Lung (tissue), 12 donors: ENCODE results near the gene ETHE1. TPM values are rescaled to one million over a fixed set of nuclear protein-coding genes. Genes with fewer than 3 reads are reported as not detected.

Experiments used
- ATAC-seq: fragments of 200-7000 bp; cut with Tn5 transposase; one replicate; pipeline ENCODE4 v1.9.1; 2020; ENCODE audit warnings: moderate number of reproducible peaks; ENCODE audit not compliant: insufficient read depth, low FRiP score
- DNase-seq, 3 donors: peaks; one replicate each; pipeline ENCODE4 v3.0.0-alpha.2; 2013 to 2017
- H3K27ac ChIP-seq, 2 donors: one replicate each; pipeline ENCODE4 v1.5.1; 2013; ENCODE audit warnings: mild to moderate bottlenecking in 2 of 2, moderate library complexity in 2 of 2, control low read depth in 1 of 2, inconsistent platforms in 1 of 2, low read depth in 1 of 2, low read length in 1 of 2
- H3K27me3 ChIP-seq, 3 donors: one replicate each; pipeline ENCODE4 v1.5.1; 2013; ENCODE audit warnings: low read length in 2 of 3; ENCODE audit not compliant: control insufficient read depth in 3 of 3, insufficient read depth in 3 of 3
- H3K36me3 ChIP-seq, 4 donors: one replicate each; pipeline ENCODE4 v1.5.1; 2013; ENCODE audit warnings: low read length in 4 of 4, mild to moderate bottlenecking in 1 of 4, moderate library complexity in 1 of 4; ENCODE audit not compliant: control insufficient read depth in 4 of 4, insufficient read depth in 4 of 4
- H3K4me1 ChIP-seq, 5 donors: one replicate each; pipeline ENCODE4 v1.5.1; 2013; ENCODE audit warnings: low read length in 5 of 5, mild to moderate bottlenecking in 2 of 5, moderate library complexity in 1 of 5; ENCODE audit not compliant: control insufficient read depth in 5 of 5, insufficient read depth in 5 of 5
- H3K4me3 ChIP-seq: one replicate; pipeline ENCODE4 v1.5.1; 2013; ENCODE audit warnings: mild to moderate bottlenecking, control low read depth, moderate library complexity
- H3K9ac ChIP-seq, 2 donors: one replicate each; pipeline ENCODE4 v1.5.1; 2013; ENCODE audit warnings: low read length in 2 of 2, control low read depth in 1 of 2; ENCODE audit not compliant: insufficient read depth in 1 of 2
- H3K9me3 ChIP-seq, 4 donors: one replicate each; pipeline ENCODE4 v1.5.1; 2013; ENCODE audit warnings: low read length in 3 of 4, mild to moderate bottlenecking in 1 of 4, moderate library complexity in 1 of 4; ENCODE audit not compliant: control insufficient read depth in 4 of 4, insufficient read depth in 3 of 4
- CTCF ChIP-seq: IDR thresholded peaks from 2 replicates; pipeline ENCODE4 v1.5.1; 2012; ENCODE audit warnings: mild to moderate bottlenecking; ENCODE audit errors: control extremely low read depth, extremely low read depth
- WGBS, 2 donors: extraction: QIAGEN DNeasy Blood & Tissue Kit; methylation state at CpG; one replicate each; pipeline ENCODE4 v1.1.7; 2013; 5-methylcytosine and 5-hydroxymethylcytosine counted together
- polyA plus RNA-seq, 2 donors: library from polyadenylated mRNA; stranded (reverse); fragments of 200-250 nt; gene quantifications; one replicate each; pipeline ENCODE4 v1.2.1, GENCODE V29; 2013
- total RNA-seq, 2 donors: library from RNA; depleted of rRNA in 1 of 2; stranded (reverse); fragments of >200 nt in 1 of 2; gene quantifications; one replicate each; pipeline ENCODE4 v1.2.1, GENCODE V29; 2014 to 2021
- donor health status: control.
- donor health status: control.
- donor health status: Bipolar disorder and iron deficiency.
- donor health status: healthy.
- donor health status: DM: yes; HTN: yes; CAD: no.

ETHE1 gene
- total and polyA plus RNA-seq, 4 donors = 15.0 to 76.9 (median 37.5) TPM

GRCh38 chr19:43545981-43546380 is 19.0 kb upstream of the ETHE1 start:
- H3K9ac ChIP-seq = no peak overlapping the region
- no peak overlapping the region for H3K4me3 ChIP-seq
- H3K27ac ChIP-seq = no peak overlapping the region
- WGBS, 2 donors = 81 to 83% methylated on average over 2 of the region's 2 CpGs
- TF ChIP-seq CTCF = no peak
- peaks cover 0 to 37% (median 22%) of the 10 kb centered on the region in 4 donors for H3K36me3 ChIP-seq
- no peaks in the 10 kb centered on the region for H3K9me3 ChIP-seq
- DNase-seq (no peak), ATAC-seq (no peak)
- H3K4me1 ChIP-seq = no peaks in the 10 kb centered on the region
- no peaks in the 10 kb centered on the region for H3K27me3 ChIP-seq

- H3K4me3 ChIP-seq = no peak overlapping the region
- peaks cover 0 to 2% (median 0%) of the 10 kb centered on the region in 4 donors for H3K9me3 ChIP-seq
- no peak overlapping the region for H3K9ac ChIP-seq
- no peak for TF ChIP-seq CTCF
- 89 to 94% methylated on average over 5 of the region's 5 CpGs for WGBS, 2 donors
- H3K27me3 ChIP-seq = no peaks in the 10 kb centered on the region
- H3K27ac ChIP-seq = no peak overlapping the region
- no peaks in the 10 kb centered on the region for H3K4me1 ChIP-seq
- ATAC-seq (no peak), DNase-seq (no peak)
- H3K36me3 ChIP-seq = peaks cover 2 to 36% (median 21%) of the 10 kb centered on the region in 4 donors
Measured at GRCh38 chr19:43545276-43545675, 18.3 kb upstream of the ETHE1 start.

- ATAC-seq = no peak
- Histone ChIP-seq H3K36me3 (peaks cover 2 to 39% (median 27%) of the 10 kb centered on the region in 4 donors), H3K4me3 (no peak overlapping the region)
Measured at GRCh38 chr19:43544077-43544476, 17.1 kb upstream of the ETHE1 start.

More at GRCh38 chr19:43544077-43544476, 17.1 kb upstream of the ETHE1 start:
- WGBS, 2 donors = 95 to 96% methylated on average over 9 of the region's 9 CpGs
- TF ChIP-seq CTCF = no peak
- H3K9me3 ChIP-seq = peaks cover 0 to 3% (median 1%) of the 10 kb centered on the region in 4 donors
- no peak overlapping the region for H3K9ac ChIP-seq
- H3K27ac ChIP-seq = no peak overlapping the region
- DNase-seq = no peak
- no peaks in the 10 kb centered on the region for H3K27me3 ChIP-seq
- H3K4me1 ChIP-seq = no peaks in the 10 kb centered on the region
